HEK293 (cell line): ENCODE measurements around the gene EML1.
A peak's percentile ranks its signal among the peaks of the same experiment; 100 is the strongest.

Experiments used
- GFI1B ChIP-seq: fragments of 450-650 bp; formaldehyde crosslinking; IDR thresholded peaks from 2 replicates; pipeline ENCODE4 v1.5.1; 2016; ENCODE audit warnings: missing biosample characterization, missing genetic modification characterization
- GLIS2 ChIP-seq: fragments of 450-650 bp; formaldehyde crosslinking; IDR thresholded peaks from 2 replicates; pipeline ENCODE4 v1.5.1; 2016; ENCODE audit warnings: missing biosample characterization, missing genetic modification characterization
- INSM2 ChIP-seq: fragments of 450-650 bp; formaldehyde crosslinking; IDR thresholded peaks from 2 replicates; pipeline ENCODE4 v1.5.1; 2016; ENCODE audit warnings: missing biosample characterization, missing genetic modification characterization
- KLF16 ChIP-seq: fragments of 450-650 bp; formaldehyde crosslinking; IDR thresholded peaks from 2 replicates; pipeline ENCODE4 v1.5.1; 2017; ENCODE audit warnings: missing biosample characterization, missing genetic modification characterization
- REPIN1 ChIP-seq: fragments of 450-650 bp; formaldehyde crosslinking; IDR thresholded peaks from 2 replicates; pipeline ENCODE4 v1.5.1; 2017; ENCODE audit warnings: missing biosample characterization, missing genetic modification characterization, low read depth
- SCRT2 ChIP-seq: fragments of 450-650 bp; formaldehyde crosslinking; IDR thresholded peaks from 2 replicates; pipeline ENCODE4 v1.5.1; 2016; ENCODE audit warnings: missing biosample characterization, missing genetic modification characterization
- SP3 ChIP-seq: fragments of 450-650 bp; formaldehyde crosslinking; IDR thresholded peaks from 2 replicates; pipeline ENCODE4 v1.5.1; 2016; ENCODE audit warnings: missing biosample characterization, missing genetic modification characterization
- SP7 ChIP-seq: fragments of 450-650 bp; formaldehyde crosslinking; IDR thresholded peaks from 2 replicates; pipeline ENCODE4 v1.5.1; 2016; ENCODE audit warnings: missing biosample characterization, missing genetic modification characterization
- ZEB2 ChIP-seq: fragments of 450-650 bp; formaldehyde crosslinking; IDR thresholded peaks from 2 replicates; pipeline ENCODE4 v1.5.1; 2016; ENCODE audit warnings: missing biosample characterization, missing genetic modification characterization
- ZFP37 ChIP-seq: fragments of 450-650 bp; formaldehyde crosslinking; IDR thresholded peaks from 2 replicates; pipeline ENCODE4 v1.5.1; 2016; ENCODE audit warnings: missing biosample characterization, missing genetic modification characterization
- ZNF23 ChIP-seq: fragments of 450-650 bp; formaldehyde crosslinking; IDR thresholded peaks from 2 replicates; pipeline ENCODE4 v1.5.1; 2016; ENCODE audit warnings: missing biosample characterization, missing genetic modification characterization, borderline replicate concordance
- ZNF239 ChIP-seq: fragments of 450-650 bp; formaldehyde crosslinking; IDR thresholded peaks from 2 replicates; pipeline ENCODE4 v1.5.1; 2016; ENCODE audit warnings: missing biosample characterization, missing genetic modification characterization
- ZNF302 ChIP-seq: fragments of 450-650 bp; formaldehyde crosslinking; IDR thresholded peaks from 2 replicates; pipeline ENCODE4 v1.5.1; 2016; ENCODE audit warnings: missing biosample characterization, missing genetic modification characterization, low read depth
- ZNF350 ChIP-seq: fragments of 450-650 bp; formaldehyde crosslinking; IDR thresholded peaks from 2 replicates; pipeline ENCODE4 v1.5.0; 2017; ENCODE audit warnings: missing biosample characterization, mild to moderate bottlenecking, missing genetic modification characterization
- ZNF366 ChIP-seq: fragments of 450-650 bp; formaldehyde crosslinking; conservative IDR thresholded peaks from 2 replicates; pipeline ENCODE4 v1.5.1; 2016; ENCODE audit warnings: missing biosample characterization, missing genetic modification characterization
- ZNF449 ChIP-seq: fragments of 450-650 bp; formaldehyde crosslinking; IDR thresholded peaks from 2 replicates; pipeline ENCODE4 v1.5.1; 2017; ENCODE audit warnings: missing biosample characterization, mild to moderate bottlenecking, missing genetic modification characterization, moderate library complexity
- ZNF521 ChIP-seq: fragments of 450-650 bp; formaldehyde crosslinking; IDR thresholded peaks from 2 replicates; pipeline ENCODE4 v1.5.1; 2017; ENCODE audit warnings: missing biosample characterization, mild to moderate bottlenecking, missing genetic modification characterization
- ZNF561 ChIP-seq: fragments of 450-650 bp; IDR thresholded peaks from 2 replicates; pipeline ENCODE4 v1.5.1; 2018; ENCODE audit warnings: missing biosample characterization, missing genetic modification characterization, borderline replicate concordance
- ZNF623 ChIP-seq: fragments of 450-650 bp; formaldehyde crosslinking; IDR thresholded peaks from 2 replicates; pipeline ENCODE4 v1.5.1; 2016; ENCODE audit warnings: missing biosample characterization, missing genetic modification characterization
- ZNF747 ChIP-seq: fragments of 450-650 bp; formaldehyde crosslinking; IDR thresholded peaks from 2 replicates; pipeline ENCODE4 v1.5.1; 2016; ENCODE audit warnings: missing biosample characterization, missing genetic modification characterization
- ZNF776 ChIP-seq: fragments of 450-650 bp; formaldehyde crosslinking; IDR thresholded peaks from 2 replicates; pipeline ENCODE4 v1.5.0; 2017; ENCODE audit warnings: missing biosample characterization, missing genetic modification characterization, borderline replicate concordance
- ZNF777 ChIP-seq: fragments of 450-650 bp; formaldehyde crosslinking; IDR thresholded peaks from 2 replicates; pipeline ENCODE4 v1.5.1; 2017; ENCODE audit warnings: missing biosample characterization, missing genetic modification characterization, borderline replicate concordance
- ZNF791 ChIP-seq: fragments of 450-650 bp; formaldehyde crosslinking; IDR thresholded peaks from 2 replicates; pipeline ENCODE4 v1.5.1; 2016; ENCODE audit warnings: missing biosample characterization, missing genetic modification characterization
- ZNF843 ChIP-seq: fragments of 450-650 bp; formaldehyde crosslinking; IDR thresholded peaks from 2 replicates; pipeline ENCODE4 v1.5.1; 2016; ENCODE audit warnings: missing biosample characterization, missing genetic modification characterization
- ZSCAN16 ChIP-seq: fragments of 450-650 bp; formaldehyde crosslinking; IDR thresholded peaks from 2 replicates; pipeline ENCODE4 v1.5.1; 2016; ENCODE audit warnings: missing biosample characterization, missing genetic modification characterization
- ZSCAN18 ChIP-seq: fragments of 450-650 bp; formaldehyde crosslinking; IDR thresholded peaks from 2 replicates; pipeline ENCODE4 v1.5.1; 2016; ENCODE audit warnings: missing biosample characterization, missing genetic modification characterization
- ZSCAN23 ChIP-seq: fragments of 450-650 bp; formaldehyde crosslinking; IDR thresholded peaks from 2 replicates; pipeline ENCODE4 v1.5.1; 2016; ENCODE audit warnings: missing biosample characterization, missing genetic modification characterization
- TF ChIP-seq, protein P1 (sequence below): sonication (generic); formaldehyde crosslinking; IDR thresholded peaks from 2 replicates; pipeline ENCODE4 v1.8.1; 2022; ENCODE audit warnings: mild to moderate bottlenecking, moderate library complexity, missing genetic modification reagents
- TF ChIP-seq, protein P2 (sequence below): fragments of 450-650 bp; formaldehyde crosslinking; IDR thresholded peaks from 2 replicates; pipeline ENCODE4 v1.5.1; 2016; ENCODE audit warnings: missing biosample characterization, missing genetic modification characterization
- TF ChIP-seq, protein P3 (sequence below): fragments of 450-650 bp; formaldehyde crosslinking; IDR thresholded peaks from 2 replicates; pipeline ENCODE4 v1.5.1; 2016; ENCODE audit warnings: missing biosample characterization, missing genetic modification characterization

EML1 gene

DNA sequence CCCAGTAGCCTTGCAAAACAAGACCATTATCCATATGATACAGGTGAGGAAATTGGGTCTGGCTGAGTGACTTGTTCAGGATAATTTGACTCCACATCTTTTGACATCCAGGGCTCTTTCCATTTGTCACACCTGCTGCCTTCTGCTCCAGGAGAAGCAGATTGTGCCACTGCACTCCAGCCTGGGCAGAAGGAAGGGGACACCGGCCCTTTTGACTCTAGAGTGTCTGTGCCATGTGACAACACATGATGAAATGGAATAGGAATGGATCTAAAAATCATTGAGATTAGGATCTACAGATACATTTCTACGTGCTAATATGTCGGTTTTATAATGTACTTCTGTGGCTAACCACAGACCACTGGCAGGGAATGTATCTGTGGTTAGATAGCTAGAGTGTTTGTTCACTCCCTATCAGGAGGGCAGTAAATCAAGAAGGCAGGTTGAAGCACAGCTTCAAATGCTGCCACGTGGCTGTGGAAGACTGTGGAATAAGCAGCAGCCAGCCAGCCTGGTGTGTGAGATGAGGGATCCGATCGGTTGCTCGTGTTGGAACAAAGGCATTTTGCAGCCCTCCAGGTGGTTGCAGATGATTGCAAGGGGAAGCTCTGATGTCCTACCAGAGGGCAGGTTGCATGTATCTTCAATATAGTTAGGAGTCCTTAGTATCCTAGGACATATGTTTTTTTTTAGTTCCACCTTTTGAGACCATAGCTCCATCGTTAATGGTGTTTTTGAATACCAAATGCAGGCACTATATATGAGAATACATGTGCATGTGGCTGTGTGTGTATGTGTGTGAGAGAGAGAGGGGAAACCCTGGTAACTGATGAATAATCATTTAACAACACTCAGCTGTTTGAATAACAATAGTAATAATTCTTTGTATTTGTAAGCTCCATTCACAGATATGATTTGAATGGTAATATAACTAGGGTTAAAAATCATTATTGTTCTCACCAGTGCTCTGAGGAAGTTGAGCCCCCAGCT lies 28.6 kb downstream of the EML1 start (continued):
- TF ChIP-seq ZNF843 (peak; percentile 100), ZNF350 (no peak), ZNF521 (no peak), ZFP37 (tag by site-specific recombination) (peak; percentile 96), SP3 (tag by site-specific recombination) (peak; percentile 62), ZNF23 (tag by site-specific recombination) (no peak), ZNF366 (tag by site-specific recombination) (peak; percentile 99), SCRT2 (tag by site-specific recombination) (peak; percentile 97), ZNF777 (tag by site-specific recombination) (no peak), GLIS2 (tag by site-specific recombination) (peak; percentile 56), KLF16 (tag by site-specific recombination) (peak; percentile 79), ZSCAN23 (peak; percentile 99), GFI1B (tag by site-specific recombination) (peak; percentile 97), ZNF747 (tag by site-specific recombination) (no peak), SP7 (peak; percentile 100), ZEB2 (peak; percentile 99), INSM2 (tag by site-specific recombination) (peak; percentile 100), ZNF623 (tag by site-specific recombination) (peak; percentile 68), ZNF776 (tag by site-specific recombination) (no peak), REPIN1 (tag by site-specific recombination) (peak; percentile 59; the same call in 1 of the 2 replicates), ZNF791 (tag by site-specific recombination) (no peak), ZNF302 (tag by site-specific recombination) (peak; percentile 83; the same call in 1 of the 2 replicates), ZNF561 (tag by site-specific recombination) (peak; percentile 74), ZNF239 (peak; percentile 85), ZNF449 (tag by site-specific recombination) (peak; percentile 85), ZSCAN18 (tag by site-specific recombination) (peak; percentile 92; the same call in 1 of the 2 replicates), ZSCAN16 (peak; percentile 69; the same call in 1 of the 2 replicates)
- TF ChIP-seq, protein P1, sequence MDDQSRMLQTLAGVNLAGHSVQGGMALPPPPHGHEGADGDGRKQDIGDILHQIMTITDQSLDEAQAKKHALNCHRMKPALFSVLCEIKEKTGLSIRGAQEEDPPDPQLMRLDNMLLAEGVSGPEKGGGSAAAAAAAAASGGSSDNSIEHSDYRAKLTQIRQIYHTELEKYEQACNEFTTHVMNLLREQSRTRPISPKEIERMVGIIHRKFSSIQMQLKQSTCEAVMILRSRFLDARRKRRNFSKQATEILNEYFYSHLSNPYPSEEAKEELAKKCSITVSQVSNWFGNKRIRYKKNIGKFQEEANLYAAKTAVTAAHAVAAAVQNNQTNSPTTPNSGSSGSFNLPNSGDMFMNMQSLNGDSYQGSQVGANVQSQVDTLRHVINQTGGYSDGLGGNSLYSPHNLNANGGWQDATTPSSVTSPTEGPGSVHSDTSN (CRISPR knock-in tag) = peak; percentile 86; the same call in 1 of the 2 replicates
- TF ChIP-seq, protein P2, sequence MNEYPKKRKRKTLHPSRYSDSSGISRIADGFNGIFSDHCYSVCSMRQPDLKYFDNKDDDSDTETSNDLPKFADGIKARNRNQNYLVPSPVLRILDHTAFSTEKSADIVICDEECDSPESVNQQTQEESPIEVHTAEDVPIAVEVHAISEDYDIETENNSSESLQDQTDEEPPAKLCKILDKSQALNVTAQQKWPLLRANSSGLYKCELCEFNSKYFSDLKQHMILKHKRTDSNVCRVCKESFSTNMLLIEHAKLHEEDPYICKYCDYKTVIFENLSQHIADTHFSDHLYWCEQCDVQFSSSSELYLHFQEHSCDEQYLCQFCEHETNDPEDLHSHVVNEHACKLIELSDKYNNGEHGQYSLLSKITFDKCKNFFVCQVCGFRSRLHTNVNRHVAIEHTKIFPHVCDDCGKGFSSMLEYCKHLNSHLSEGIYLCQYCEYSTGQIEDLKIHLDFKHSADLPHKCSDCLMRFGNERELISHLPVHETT (tag by site-specific recombination) = peak; percentile 100
- TF ChIP-seq, protein P3, sequence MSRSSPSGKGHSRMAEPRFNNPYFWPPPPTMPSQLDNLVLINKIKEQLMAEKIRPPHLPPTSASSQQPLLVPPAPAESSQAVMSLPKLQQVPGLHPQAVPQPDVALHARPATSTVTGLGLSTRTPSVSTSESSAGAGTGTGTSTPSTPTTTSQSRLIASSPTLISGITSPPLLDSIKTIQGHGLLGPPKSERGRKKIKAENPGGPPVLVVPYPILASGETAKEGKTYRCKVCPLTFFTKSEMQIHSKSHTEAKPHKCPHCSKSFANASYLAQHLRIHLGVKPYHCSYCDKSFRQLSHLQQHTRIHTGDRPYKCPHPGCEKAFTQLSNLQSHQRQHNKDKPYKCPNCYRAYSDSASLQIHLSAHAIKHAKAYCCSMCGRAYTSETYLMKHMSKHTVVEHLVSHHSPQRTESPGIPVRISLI = peak; percentile 93
